Measurements from ENCODE around the gene TRIM64. TPM values are rescaled to one million over a fixed set of nuclear protein-coding genes. Genes with fewer than 3 reads are reported as not detected.

The TRIM64 gene
- total RNA-seq, 1 experiment from 2014 or later, result not detected

Other genes starting within 250 kb of the TRIM64 start
- not detected in 2 replicates for gene TRIM49, start 157.5 kb upstream of the TRIM64 start, total RNA-seq (2014; rRNA removed)
- gene TRIM64B, start 87.5 kb upstream of the TRIM64 start, total RNA-seq (2014; rRNA removed), result not detected in 2 replicates
- gene TRIM49D1, start 43.8 kb upstream of the TRIM64 start, total RNA-seq (2014; rRNA removed), result not detected in 2 replicates
- not detected in 2 replicates for gene TRIM49D2, start 42.0 kb upstream of the TRIM64 start, total RNA-seq (2014; rRNA removed)
- gene TRIM49C, start 65.1 kb downstream of the TRIM64 start, total RNA-seq (2014; rRNA removed), result not detected in 2 replicates
- gene UBTFL1, start 119.9 kb downstream of the TRIM64 start, total RNA-seq (2014; rRNA removed), result not detected in 2 replicates
- 0.29 TPM in 1 of 2 replicates, not detected in the other for gene NAALAD2, start 168.6 kb downstream of the TRIM64 start, total RNA-seq (2014; rRNA removed)

All from PC-3 (cell line).